GM19240 (cell line): Measurements from ENCODE around the gene TTC13.

Experiments
- DNase-seq: peaks from one replicate; pipeline ENCODE4 v3.0.0; 2011; ENCODE audit warnings: low spot score; ENCODE audit not compliant: insufficient read length

TTC13 gene

DNA sequence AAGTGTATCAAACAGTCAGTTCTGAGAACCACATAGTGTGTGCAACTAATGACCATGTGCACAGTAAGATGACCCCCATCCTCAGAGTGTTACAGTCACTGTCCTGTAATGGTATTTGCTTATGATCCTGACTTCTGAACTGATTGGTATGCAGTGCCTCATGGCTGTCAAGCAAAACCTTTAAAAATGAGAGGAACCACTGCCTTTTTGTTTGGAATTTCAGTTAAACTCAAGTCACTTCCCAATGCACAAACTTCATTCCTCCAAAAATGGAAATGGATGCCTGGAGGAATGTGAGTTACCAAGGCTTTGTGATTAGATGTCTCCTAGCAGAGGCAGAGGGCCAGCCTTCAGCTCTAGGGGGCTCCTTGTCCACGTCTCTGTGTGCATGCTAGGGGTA, 120.8 kb downstream of the TTC13 start:
- DNase-seq: no peak

DNA sequence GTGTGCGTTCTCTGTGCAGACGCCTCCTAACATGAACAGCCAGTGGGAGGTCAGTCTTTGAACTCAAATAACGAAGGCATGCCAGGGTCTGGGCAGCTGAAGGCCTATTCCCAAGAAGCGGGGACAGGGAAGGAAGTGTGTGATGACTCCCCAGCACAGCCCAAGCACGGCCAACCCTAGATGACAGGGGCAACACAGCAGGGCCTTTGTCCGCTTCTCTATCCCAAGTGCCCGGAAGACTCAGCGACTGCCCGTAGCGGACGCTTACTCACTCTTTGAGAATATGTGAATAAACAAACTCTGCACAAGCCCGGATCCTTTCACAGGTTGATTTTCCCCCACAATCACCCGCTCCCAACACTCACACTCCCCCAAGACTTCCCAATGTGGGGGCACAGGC, 121.6 kb downstream of the TTC13 start:
- DNase-seq: no peak
